GM21786 (cell line): ENCODE data around the gene CIDEB.
A peak's percentile ranks its signal among the peaks of the same experiment; 100 is the strongest.
"Not testable (repeated sequence)": the region's sequence is repeated elsewhere in the genome, so short reads cannot be mapped to it uniquely, and the experiment has no call there.

ENCODE experiments used
- ATAC-seq: cut with Tn5 transposase; IDR thresholded peaks from one replicate; pipeline ENCODE4 v1.9.1; 2021; ENCODE audit not compliant: unreplicated experiment

The CIDEB gene

DNA sequence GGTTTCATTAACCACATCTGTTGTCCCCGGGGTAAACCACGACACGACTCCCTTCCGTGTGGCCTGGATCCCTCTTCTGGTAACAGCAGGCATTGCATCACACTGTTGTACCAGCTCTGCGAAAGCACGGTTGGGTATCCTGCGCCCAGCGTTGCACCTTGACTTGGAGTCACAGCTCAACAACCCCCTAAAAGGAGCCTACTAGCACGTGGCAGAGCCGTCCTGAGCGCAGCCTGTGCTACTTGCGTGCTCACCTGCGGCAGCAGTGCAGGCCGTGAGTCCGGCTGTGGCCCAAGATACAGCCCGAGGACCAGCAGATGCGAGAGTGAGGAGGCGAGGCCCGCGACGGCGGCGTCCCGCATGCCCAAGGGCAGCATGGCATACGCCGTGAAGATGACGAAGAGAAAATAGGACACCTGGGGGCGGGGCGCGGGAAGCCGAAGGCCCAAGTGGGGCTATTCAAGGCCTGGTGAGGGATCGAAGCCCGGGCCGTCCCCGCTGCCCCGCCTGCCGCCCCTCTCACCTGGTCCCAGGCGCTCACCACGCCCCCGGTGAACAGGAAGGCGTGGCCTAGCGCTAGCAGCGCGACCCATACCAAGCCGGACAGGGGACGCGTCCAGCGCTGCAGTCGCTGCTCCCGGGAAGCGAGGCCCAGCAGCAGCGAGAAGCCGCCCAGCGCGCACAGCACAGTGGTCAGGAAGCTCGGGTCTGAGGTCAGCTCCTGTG, 24.7 kb upstream of the CIDEB start:
- ATAC-seq, result peak; percentile 66

DNA sequence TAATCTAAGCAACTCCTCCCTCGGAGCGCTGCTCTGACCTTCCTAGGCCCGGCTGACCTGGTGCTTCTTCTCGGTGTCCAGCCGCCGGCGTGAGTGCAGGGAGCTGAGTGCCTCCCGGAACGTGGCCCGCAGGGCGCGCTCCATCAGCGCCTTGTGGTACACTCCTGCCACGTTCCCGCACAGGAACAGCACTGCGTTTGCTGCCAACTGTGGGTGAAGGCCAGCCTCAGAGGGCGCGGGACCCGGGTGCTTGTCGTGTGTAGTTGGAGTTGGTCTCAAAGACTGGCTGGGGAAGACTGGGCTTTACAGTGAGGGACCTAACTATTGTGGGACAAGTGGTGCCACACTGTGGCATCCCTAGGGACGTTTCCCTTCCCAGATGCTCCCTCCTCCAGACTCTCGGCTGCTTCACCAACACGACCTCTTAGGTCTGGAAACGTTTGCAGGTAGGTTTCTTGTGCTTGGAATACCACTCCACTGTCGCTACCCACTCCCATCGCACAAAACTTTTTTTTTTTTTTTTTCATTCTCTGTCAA, 24.0 kb upstream of the CIDEB start:
- ATAC-seq, result no peak

DNA sequence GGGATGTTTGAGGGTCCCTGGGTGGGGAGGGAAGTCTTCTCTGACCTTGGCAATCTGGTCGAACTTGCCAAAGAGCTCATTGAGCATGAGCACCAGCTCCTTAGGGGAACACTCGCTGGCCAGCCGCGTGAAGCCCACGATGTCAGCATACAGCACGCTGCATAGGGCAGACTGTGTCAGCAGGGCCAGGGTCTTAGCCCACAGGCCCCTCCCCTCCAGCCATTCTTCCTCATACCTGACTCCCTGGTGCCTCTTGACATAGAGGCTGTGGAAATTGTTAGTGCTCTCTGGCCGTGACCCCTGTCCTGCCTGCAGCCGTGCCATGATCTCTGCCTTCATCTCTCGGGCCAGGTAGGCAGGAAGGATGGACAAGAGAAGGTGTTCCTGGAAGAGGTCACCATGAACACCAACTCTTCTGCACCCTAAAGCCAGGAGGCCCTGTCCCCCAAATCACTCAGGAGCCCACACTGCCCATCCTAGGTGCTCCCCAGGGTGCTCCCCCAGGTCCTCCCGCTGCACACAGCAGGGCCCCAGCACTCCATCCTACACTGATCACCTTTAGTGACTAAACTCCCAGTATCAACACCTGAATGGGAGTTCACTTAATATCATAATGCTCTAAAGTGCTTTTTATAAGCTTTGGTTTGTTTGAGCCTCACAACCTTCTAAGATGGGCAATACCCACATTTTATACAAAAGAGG, 23.3 kb upstream of the CIDEB start:
- ATAC-seq, result no peak

DNA sequence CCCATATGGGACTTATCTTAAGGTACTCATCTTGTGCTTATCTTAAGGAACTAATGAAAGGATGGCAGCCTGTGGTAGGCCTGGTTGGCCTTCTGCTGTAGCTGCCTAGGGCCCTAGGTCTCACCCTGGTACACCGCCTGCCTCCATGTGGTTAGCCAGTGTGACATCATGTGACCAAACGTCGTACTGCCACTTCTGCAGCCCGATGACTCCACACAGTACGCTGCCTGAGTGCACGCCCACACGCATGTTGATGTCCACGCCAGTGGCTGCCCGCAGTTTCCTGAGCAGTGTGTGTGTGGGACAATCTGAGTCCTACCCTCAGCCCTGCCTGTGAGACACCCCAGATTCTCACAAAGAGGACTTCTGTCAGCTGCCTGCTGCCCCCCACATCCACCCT, 22.0 kb upstream of the CIDEB start:
- no peak for ATAC-seq

DNA sequence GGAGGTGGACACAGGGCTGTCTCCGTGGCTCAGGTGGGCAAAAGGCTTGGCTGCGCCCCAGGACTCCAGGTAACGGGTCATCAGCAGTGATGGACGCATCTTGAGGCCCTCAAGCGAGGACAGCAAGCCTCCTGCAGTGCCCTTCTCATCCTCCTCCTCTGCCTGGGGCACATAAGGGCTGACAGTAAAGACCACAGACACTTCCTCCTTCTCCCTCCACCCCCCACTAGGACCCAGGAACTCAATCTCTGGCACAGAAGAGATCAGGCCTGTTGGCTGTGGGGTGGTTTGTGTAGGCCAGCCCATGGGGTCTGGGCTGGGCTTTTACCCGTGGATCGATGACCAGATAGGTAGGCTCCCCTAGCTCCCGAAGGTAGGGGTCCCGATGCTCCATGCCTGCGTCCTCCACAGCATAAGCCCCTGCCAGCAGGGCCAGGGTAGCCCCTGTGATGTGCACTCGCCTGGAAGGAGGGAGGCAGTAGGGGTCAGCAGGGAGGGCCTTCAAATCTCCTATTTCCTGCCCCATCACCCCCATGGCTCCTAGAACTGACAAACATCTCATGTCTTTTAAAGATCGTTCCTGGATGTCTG, 21.4 kb upstream of the CIDEB start:
- ATAC-seq, result no peak

DNA sequence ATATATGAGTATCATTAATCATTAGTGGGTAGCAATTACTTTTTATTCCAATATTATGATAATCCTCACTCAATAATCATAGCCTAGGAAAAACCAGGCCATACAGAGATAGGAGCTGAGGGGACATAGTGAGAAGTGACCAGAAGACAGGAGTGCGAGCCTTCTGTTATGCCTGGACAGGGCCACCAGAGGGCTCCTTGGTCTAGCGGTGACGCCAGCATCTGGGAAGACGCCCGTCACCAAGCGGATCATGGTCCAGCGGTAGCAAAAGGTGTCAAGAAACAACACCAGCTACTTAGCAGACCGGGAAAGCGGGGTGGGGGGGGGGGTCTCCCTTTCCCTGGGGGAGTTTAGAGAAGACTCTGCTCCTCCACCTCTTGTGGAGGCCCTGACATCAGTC, 20.1 kb upstream of the CIDEB start:
- ATAC-seq, result not testable (repeated sequence)

DNA sequence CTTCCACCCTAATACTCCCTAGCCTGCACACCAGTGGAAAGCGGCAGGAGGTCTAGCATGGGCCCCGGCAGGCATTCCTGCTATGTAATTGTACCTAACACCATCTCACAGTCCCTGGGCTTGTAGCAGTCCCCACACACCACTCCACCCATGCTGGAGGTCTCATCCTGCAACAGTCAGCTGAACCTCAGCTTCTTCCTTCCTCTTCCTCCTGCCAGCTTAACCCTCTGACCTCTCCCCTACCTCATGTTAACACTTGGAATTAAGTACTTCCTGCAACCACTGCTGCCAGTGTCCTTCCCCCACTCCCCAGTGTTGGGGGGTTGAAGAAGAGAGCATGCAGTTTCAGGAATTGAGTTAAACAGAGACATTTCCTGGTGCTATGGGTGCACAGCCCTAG, 19.5 kb upstream of the CIDEB start:
- no peak for ATAC-seq

DNA sequence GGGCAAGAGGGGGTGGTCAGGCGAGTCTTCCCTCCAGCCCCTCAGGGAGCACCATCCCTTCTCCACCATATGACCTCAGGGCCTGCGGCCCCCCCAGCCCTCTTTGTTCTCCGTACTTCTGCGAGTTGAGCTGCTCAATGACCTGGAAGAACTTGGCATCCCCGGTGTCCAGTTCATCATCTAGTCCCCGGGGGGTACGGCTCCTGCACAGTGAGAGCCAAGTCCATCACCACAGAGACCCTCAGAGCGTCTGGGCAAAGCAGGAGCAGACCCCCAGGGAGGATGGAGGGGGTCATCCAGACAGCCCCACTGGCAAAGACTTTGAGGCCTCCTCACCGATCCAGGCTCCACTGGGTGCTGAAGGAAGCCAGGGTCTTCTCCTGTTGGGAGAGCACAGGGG, 18.2 kb upstream of the CIDEB start:
- ATAC-seq, result no peak

DNA sequence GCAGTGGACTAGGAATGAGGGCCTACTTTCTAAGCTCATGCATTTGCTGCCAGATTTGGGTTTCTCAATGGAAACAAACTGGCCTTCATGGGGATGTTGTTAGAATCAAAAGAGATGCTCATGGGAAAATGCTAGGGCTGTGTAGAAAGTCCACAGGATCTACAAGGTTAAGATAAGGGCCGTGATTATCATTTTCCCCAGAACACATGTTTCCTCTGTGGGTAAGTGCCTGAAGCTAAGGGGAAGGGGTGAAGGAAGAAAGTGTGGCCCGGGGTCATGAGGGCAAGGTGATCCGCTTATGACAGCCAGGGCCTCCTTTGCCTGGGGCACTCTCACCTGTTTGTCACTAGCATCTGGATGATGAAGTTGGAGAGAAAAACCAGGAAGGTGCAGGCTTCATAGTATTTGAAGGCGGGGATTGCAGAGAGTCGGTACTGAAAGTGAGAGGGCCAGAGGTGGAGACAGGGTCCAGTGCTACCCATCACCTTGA, 17.3 kb upstream of the CIDEB start:
- no peak for ATAC-seq

DNA sequence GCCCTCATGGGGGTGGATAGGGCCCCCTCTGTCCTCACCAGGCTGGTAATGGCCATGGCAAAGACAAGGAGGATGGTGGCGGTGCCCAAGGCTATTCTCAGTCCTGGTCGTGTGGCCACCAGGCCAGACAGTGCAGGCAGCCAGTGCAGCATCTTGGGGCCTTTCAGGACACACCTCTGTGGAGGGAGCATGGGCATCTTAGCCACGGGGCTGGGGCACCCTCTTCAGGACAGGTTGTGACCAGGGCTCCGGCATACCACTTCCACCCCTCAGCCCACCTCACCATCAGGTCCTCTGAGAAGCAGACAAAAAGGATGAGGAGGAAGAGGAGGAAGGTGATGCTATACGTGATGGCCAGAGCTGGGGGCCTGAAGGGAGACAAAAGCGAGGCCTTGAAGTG, 16.2 kb upstream of the CIDEB start:
- ATAC-seq, result no peak

DNA sequence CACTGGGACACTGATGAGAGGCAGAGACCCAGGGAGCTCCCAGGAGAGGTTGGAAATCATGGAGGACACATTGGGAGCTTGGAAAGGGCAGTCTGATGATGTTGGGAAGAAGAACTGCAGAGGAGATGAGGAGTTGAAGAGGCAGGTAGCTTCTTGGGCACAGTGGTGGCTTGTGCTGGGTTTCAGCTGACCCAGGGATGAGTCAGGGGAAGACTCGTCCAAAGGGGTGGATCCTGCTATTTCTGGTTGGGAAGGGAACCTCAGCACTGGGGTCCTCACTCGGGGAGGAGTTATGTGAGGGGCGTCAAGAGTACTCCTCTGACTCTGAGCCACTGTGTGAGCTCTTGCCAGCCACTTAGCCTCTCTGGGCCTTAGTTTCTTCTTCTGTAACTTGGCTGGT, 15.6 kb upstream of the CIDEB start:
- no peak for ATAC-seq

DNA sequence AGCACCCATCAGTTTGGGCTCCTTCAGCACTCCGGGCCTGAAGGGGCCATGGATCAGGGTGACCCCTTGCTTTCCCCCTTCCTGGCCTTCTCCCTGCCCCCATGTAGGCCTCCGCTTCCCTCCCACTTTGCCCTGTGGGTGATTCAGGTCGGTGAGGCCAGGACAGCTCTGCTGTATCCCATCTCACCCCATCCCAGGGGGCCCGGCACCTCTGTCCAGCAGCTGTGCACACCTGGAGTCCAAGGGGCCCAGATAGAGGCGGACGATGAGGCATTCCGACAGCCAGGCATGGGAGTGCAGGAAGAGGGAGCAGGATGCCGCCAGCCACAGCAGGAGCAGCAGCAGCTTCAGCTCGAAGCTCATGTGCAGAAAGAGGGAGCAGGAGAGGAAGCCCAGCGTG, 14.9 kb upstream of the CIDEB start:
- no peak for ATAC-seq

DNA sequence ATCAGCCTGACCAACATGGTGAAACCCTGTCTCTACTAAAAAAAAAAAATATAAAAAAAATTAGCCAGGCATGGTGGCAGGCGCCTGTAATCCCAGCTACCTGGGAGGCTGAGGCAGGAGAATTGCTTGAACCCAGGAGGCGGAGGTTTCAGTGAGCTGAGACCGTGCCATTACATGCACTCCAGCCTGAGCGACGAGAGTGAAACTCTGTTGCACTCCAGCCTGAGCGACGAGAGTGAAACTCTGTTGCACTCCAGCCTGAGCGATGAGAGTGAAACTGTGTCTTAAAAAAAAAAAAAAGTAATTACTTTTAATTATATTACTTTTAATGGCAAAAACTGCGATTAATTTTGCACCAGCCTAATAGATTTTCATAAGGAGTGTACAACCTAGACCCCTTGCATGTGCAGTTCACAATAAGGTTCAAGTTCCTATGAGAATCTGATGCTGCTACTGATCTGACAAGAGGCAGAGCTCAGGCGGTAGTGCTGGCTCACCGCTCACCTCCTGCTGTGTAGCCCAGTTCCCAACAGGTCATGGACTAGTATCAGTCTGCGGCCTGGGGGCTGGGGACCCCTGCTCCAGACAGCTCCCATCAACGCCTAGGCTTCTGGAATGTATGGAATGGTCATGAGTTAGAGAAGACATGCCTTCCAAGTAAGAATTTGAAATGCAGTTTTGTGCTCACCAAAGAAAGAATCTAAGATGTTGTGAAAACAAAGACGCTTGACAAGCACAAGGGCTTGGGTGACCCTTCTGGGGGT, 13.6 kb upstream of the CIDEB start:
- ATAC-seq, result no peak

DNA sequence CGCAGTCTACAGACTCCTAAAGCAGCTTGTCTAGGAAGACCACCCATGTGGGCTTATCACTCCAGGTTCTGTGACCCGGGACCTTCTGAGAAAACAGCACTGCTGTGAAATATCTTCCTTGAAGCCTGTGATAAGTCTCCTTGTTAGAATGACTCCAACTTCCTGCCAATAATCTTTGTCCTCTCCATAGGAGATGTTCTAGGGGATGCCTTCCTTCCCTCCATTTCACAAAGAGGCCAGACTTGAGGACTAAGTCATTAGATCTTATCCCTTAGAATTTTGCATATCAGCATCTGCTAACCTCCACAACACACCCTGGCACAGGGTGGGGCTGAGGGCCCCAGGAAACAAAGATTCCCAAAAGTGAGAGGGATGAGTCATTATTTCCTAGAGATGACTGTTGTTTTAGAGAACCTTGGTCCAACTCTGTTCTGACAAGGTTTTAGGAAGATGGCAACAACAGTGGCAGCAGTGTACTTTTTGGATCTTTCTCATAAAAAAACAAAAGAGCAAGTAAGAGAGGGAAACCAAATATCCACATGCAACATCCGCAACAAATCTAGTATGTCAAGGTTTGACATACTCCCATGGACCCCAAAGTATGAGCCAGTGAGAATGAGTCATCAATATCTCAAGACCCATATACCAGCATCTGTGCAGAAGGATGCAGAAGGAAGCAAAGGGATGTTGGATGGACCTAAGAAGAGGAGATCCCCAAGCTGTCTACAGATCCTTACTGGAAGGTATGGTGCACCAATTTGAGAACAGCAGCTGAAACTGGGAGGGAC, 9.6 kb upstream of the CIDEB start:
- ATAC-seq, result no peak

DNA sequence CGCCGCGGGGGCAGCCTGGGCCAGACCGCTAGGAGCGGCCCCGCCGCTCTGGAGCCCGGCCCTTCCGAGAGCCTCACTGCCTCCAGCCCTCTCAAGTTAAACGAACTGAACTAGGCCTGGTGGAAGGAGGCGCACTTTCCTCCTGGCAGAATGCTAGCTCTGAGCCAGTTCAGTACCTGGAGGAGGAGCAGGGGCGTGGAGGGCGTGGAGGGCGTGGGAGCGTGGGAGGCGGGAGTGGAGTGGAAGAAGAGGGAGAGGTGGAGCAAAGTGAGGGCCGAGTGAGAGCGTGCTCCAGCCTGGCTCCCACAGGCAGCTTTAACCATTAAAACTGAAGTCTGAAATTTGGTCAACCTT, 8.8 kb upstream of the CIDEB start:
- ATAC-seq, result no peak

DNA sequence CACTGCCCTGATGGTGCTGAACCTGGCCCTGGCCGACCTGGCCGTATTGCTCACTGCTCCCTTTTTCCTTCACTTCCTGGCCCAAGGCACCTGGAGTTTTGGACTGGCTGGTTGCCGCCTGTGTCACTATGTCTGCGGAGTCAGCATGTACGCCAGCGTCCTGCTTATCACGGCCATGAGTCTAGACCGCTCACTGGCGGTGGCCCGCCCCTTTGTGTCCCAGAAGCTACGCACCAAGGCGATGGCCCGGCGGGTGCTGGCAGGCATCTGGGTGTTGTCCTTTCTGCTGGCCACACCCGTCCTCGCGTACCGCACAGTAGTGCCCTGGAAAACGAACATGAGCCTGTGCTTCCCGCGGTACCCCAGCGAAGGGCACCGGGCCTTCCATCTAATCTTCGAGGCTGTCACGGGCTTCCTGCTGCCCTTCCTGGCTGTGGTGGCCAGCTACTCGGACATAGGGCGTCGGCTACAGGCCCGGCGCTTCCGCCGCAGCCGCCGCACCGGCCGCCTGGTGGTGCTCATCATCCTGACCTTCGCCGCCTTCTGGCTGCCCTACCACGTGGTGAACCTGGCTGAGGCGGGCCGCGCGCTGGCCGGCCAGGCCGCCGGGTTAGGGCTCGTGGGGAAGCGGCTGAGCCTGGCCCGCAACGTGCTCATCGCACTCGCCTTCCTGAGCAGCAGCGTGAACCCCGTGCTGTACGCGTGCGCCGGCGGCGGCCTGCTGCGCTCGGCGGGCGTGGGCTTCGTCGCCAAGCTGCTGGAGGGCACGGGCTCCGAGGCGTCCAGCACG, 8.2 kb upstream of the CIDEB start:
- no peak for ATAC-seq

DNA sequence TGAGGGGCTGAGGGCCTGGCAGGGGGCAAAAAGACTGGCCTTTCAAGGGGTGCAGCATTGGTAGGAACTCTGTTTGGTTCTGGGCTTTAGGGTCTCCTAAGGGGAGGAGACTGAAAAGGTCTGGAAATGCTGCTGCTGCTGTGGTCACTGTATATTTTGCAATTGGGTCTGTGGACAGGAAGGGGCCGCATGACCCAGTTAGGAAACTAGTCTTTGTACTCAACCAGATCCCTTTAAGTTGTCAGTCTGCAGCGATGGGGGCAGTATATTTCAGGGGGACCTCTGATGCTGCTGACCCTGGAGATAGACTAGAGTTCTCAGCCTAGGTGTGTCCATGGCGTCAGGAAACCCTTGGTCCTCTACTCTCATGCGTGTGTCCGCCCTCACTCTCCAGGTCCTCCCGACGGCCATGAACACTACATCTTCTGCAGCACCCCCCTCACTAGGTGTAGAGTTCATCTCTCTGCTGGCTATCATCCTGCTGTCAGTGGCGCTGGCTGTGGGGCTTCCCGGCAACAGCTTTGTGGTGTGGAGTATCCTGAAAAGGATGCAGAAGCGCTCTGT, 7.5 kb upstream of the CIDEB start:
- no peak for ATAC-seq

DNA sequence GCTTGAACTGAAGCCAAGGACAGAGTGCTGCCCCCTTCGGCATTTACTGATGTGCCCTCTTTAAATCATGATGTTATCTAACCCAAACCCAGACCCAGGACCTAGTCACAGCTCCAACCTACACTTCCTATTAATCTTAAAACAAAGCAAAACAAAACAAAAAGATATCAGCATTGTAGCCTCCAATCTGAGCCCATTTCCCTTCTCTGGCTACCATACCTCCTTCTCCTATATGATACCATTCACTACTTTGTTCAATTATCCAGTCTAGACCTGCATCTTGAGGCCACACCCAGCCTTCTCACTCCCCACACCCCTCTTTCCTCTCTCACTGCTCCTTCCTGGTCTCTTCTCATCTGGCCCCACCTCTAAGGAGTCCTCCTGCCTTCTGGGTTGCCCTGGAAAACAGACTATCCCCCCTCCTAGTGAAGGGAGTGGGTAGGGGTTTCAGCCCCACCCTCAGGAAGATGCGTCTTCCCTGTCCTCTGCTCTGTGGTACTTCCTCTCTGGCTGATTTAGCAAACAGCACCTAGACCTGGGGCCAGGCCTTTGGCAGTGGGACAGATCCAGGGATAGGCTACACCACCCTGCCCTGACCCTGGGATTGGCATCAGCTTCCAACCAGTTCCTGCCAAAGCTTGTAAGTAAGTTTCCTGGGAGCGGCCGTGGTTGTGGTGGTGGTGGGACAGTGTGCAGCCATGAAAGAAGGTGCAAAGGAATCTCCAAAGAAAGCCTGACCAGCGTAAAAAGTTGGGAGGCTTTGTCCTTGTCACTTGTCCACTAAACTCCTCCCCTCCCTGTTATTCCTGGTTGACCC, 6.8 kb upstream of the CIDEB start:
- no peak for ATAC-seq

DNA sequence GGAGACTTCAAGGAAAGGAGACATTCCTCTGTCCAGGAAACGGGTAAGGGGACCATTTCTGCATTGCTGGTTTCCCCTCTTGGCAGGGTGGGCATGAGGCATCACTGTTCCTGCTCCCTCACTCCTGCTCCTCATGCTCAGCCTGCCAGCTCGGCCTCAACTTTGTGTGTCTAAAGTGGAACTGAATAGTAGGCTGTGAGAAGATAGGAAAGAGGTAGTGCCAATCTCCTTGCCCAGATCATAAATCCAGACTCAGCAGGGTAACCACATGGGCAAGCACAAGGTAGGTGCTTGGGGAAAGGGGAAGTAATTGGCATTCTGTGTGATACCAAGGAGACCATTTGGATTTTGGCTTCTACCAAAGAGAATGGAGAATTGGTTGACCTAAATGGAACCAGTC, 6.1 kb upstream of the CIDEB start:
- ATAC-seq, result no peak
